ENCODE data around the gene BRS3.

The BRS3 gene

DNA sequence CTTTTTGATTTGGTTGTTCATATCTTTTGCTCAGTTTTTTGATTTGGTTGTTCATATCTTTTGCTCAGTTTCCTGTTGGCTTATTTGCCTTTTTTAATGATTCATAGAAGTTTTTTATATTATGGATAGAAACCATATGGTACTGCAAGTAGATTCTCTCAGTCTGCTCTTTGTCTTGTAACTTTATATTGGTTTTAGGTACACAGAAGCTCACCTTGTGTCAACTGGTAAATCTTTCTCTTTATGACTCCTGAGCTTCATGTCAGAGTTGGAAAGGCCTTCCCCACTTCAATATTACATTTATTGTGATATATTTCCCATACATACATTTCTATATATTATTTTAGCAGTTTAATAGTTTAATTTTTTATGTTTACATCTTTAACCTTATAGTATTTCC lies 36.0 kb downstream of the BRS3 start:
- Histone ChIP-seq H4K91ac (ENCODE audit: low read depth, low read length, poor library complexity) (no peak overlapping the region), H3K9me3 (replicated peaks in 1 of 2; ENCODE audit: control insufficient read depth in 2 of 2, insufficient read depth in 1 of 2, low read depth in 1 of 2, low read length in 2 of 2) (no peaks in the 10 kb centered on the region), H3K4ac (ENCODE audit: low read length) (no peak overlapping the region), H4K8ac (ENCODE audit: low read depth, low read length) (no peak overlapping the region), H3K79me1 (ENCODE audit: low read depth, low read length) (no peaks in the 10 kb centered on the region), H3K4me3 (ENCODE audit: low read length in 2 of 2) (no peak overlapping the region), H3K27ac (replicated peaks; ENCODE audit: low read length) (no peak overlapping the region), H3K18ac (ENCODE audit: low read length) (no peak overlapping the region), H3K27me3 (ENCODE audit: control insufficient read depth in 3 of 3, insufficient read depth in 3 of 3, low read depth in 1 of 3, low read length in 3 of 3) (peaks cover 0 to 33% (median 0%) of the 10 kb centered on the region in 3 experiments), H3K14ac (ENCODE audit: low read length) (no peak overlapping the region), H3K9ac (ENCODE audit: low read depth, low read length, poor library complexity) (no peak overlapping the region), H2AK5ac (ENCODE audit: low read depth, low read length) (no peak overlapping the region), H2BK15ac (ENCODE audit: low read length) (no peak overlapping the region), H3K36me3 (replicated peaks in 1 of 2; ENCODE audit: control insufficient read depth in 2 of 2, insufficient read depth in 2 of 2, low read length in 2 of 2) (no peaks in the 10 kb centered on the region), H2BK120ac (ENCODE audit: low read depth, low read length) (no peak overlapping the region), H2AFZ (ENCODE audit: low read length) (no peak overlapping the region), H2BK12ac (ENCODE audit: low read length) (no peak overlapping the region), H3K4me2 (ENCODE audit: insufficient read depth, low read length, poor library complexity, severe bottlenecking) (no peak overlapping the region), H3K4me1 (ENCODE audit: control insufficient read depth in 2 of 2, insufficient read depth in 1 of 2, low read depth in 1 of 2, low read length in 2 of 2) (no peaks in the 10 kb centered on the region), H2BK5ac (ENCODE audit: low read length) (no peak overlapping the region), H3K23ac (ENCODE audit: low read depth, low read length, poor library complexity) (no peak overlapping the region)
- DNase-seq (ENCODE audit: low spot score) = no peak

DNA sequence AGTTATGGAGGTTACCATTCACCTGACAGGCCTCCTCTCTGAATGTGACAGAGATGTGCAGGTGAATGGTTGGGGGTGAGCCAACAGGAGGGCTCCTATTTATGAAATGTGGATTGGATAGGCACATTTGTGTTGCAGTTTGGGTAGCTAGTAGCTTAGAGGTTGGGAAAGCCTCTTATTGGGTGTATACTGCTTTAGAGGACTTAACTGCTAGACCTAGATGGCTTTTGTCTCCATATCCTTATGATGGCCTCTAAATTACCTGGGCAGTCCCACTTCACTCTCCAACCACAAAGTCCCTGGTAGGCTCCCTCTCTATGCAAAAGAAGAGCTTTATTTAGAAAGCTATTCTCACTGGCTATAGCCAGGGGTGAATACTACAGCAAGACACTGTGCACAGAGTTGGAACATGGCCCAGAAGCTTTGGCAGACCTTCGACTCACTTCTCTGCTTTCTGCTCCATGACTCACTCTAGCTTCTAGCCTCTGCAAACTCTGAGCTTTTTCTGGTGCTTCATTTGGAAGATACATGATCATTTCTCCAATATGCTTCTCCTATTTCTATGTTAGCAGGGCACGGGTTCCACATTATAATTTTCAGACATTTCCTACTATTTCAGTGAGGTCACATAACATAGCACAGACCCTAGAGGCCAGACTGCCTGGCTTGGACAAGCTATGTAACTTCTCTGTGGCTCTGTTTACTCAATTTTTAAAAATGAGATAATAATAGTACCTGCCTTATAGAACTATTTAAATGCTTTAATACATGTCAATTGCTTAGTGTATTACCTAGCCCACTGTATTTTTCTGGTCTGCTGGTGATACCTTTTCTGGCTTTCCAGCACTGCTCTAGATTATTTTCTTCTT lies 38.2 kb downstream of the BRS3 start:
- Histone ChIP-seq H4K8ac (ENCODE audit: low read depth, low read length) (no peak overlapping the region), H3K27ac (replicated peaks; ENCODE audit: low read length) (no peak overlapping the region), H4K91ac (ENCODE audit: low read depth, low read length, poor library complexity) (no peak overlapping the region), H3K4me1 (ENCODE audit: control insufficient read depth in 2 of 2, insufficient read depth in 1 of 2, low read depth in 1 of 2, low read length in 2 of 2) (no peaks in the 10 kb centered on the region), H2AK5ac (ENCODE audit: low read depth, low read length) (no peak overlapping the region), H3K4me2 (ENCODE audit: insufficient read depth, low read length, poor library complexity, severe bottlenecking) (no peak overlapping the region), H3K79me1 (ENCODE audit: low read depth, low read length) (no peaks in the 10 kb centered on the region), H2BK12ac (ENCODE audit: low read length) (no peak overlapping the region), H2BK15ac (ENCODE audit: low read length) (no peak overlapping the region), H2BK5ac (ENCODE audit: low read length) (no peak overlapping the region), H3K27me3 (ENCODE audit: control insufficient read depth in 3 of 3, insufficient read depth in 3 of 3, low read depth in 1 of 3, low read length in 3 of 3) (peaks cover 0 to 27% (median 0%) of the 10 kb centered on the region in 3 experiments), H3K14ac (ENCODE audit: low read length) (no peak overlapping the region), H3K4me3 (ENCODE audit: low read length in 2 of 2) (no peak overlapping the region), H3K36me3 (replicated peaks in 1 of 2; ENCODE audit: control insufficient read depth in 2 of 2, insufficient read depth in 2 of 2, low read length in 2 of 2) (no peaks in the 10 kb centered on the region), H3K18ac (ENCODE audit: low read length) (no peak overlapping the region), H3K4ac (ENCODE audit: low read length) (no peak overlapping the region), H2BK120ac (ENCODE audit: low read depth, low read length) (no peak overlapping the region), H3K23ac (ENCODE audit: low read depth, low read length, poor library complexity) (no peak overlapping the region), H3K9me3 (replicated peaks in 1 of 2; ENCODE audit: control insufficient read depth in 2 of 2, insufficient read depth in 1 of 2, low read depth in 1 of 2, low read length in 2 of 2) (no peaks in the 10 kb centered on the region), H3K9ac (ENCODE audit: low read depth, low read length, poor library complexity) (no peak overlapping the region), H2AFZ (ENCODE audit: low read length) (no peak overlapping the region)
- no CpG with 5 or more reads among the region's 2 CpGs for WGBS, 2 donors (ENCODE audit: extremely low coverage in 2 of 2, insufficient read length in 2 of 2, insufficient replicate concordance in 1 of 2)
- DNase-seq (ENCODE audit: low spot score) = no peak

DNA sequence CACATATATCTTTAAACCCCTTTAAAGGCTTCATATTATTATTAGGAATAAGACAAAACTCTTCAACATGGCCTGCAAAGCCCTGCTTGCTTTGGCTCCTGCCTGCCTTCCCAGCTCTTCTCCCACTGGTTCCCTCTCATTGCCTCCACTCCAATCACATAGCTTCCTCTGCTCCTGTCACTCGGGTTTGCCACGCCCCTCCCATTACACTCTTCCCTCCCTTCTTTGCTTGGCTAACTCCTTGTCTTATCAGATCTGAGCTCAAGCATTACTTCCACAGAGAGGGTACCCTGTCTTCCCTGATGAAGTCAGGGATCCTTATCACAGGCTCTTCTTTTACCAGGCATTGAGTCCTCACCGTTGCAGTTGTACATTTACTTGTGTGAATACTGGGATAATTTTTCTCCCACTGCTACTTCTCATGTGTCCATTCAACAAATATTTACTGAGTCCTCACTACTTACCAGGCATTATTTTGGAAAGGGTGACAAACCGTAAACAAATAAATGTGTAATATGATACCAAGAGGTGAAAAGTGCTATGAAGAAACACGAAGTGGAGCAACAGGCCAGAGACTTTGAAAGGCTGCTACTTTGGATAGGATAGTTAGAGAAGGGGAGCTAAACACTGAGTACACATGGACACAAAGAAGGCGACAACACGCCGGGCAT lies 41.0 kb downstream of the BRS3 start:
- H4K8ac ChIP-seq (ENCODE audit: low read depth, low read length) = no peak overlapping the region
- H3K4ac ChIP-seq (ENCODE audit: low read length) = no peak overlapping the region
- H3K14ac ChIP-seq (ENCODE audit: low read length) = no peak overlapping the region
- no peak overlapping the region for H4K91ac ChIP-seq (ENCODE audit: low read depth, low read length, poor library complexity)
- no peak overlapping the region for H3K4me2 ChIP-seq (ENCODE audit: insufficient read depth, low read length, poor library complexity, severe bottlenecking)
- H3K36me3 ChIP-seq (replicated peaks in 1 of 2; ENCODE audit: control insufficient read depth in 2 of 2, insufficient read depth in 2 of 2, low read length in 2 of 2) = no peaks in the 10 kb centered on the region
- no peak overlapping the region for H3K4me3 ChIP-seq (ENCODE audit: low read length in 2 of 2)
- no peak overlapping the region for H3K9ac ChIP-seq (ENCODE audit: low read depth, low read length, poor library complexity)
- peaks cover 0 to 27% (median 0%) of the 10 kb centered on the region in 3 experiments for H3K27me3 ChIP-seq (ENCODE audit: control insufficient read depth in 3 of 3, insufficient read depth in 3 of 3, low read depth in 1 of 3, low read length in 3 of 3)
- no peak overlapping the region for H2BK15ac ChIP-seq (ENCODE audit: low read length)
- H3K9me3 ChIP-seq (replicated peaks in 1 of 2; ENCODE audit: control insufficient read depth in 2 of 2, insufficient read depth in 1 of 2, low read depth in 1 of 2, low read length in 2 of 2) = no peaks in the 10 kb centered on the region
- H2BK12ac ChIP-seq (ENCODE audit: low read length) = no peak overlapping the region
- no peak overlapping the region for H3K27ac ChIP-seq (replicated peaks; ENCODE audit: low read length)
- no peak overlapping the region for H2BK120ac ChIP-seq (ENCODE audit: low read depth, low read length)
- no peak for DNase-seq (ENCODE audit: low spot score)
- H2AFZ ChIP-seq (ENCODE audit: low read length) = peak overlapping the region; percentile 24
- no peak overlapping the region for H2BK5ac ChIP-seq (ENCODE audit: low read length)
- no peaks in the 10 kb centered on the region for H3K4me1 ChIP-seq (ENCODE audit: control insufficient read depth in 2 of 2, insufficient read depth in 1 of 2, low read depth in 1 of 2, low read length in 2 of 2)
- no CpG with 5 or more reads among the region's 8 CpGs for WGBS, 2 donors (ENCODE audit: extremely low coverage in 2 of 2, insufficient read length in 2 of 2, insufficient replicate concordance in 1 of 2)
- H3K23ac ChIP-seq (ENCODE audit: low read depth, low read length, poor library complexity) = no peak overlapping the region
- H2AK5ac ChIP-seq (ENCODE audit: low read depth, low read length) = no peak overlapping the region
- no peak overlapping the region for H3K18ac ChIP-seq (ENCODE audit: low read length)
- no peaks in the 10 kb centered on the region for H3K79me1 ChIP-seq (ENCODE audit: low read depth, low read length)

GRCh38 chrX:136529795-136530194 lies 42.0 kb downstream of the BRS3 start:
- Histone ChIP-seq H3K79me1 (ENCODE audit: low read depth, low read length) (no peaks in the 10 kb centered on the region), H4K91ac (ENCODE audit: low read depth, low read length, poor library complexity) (no peak overlapping the region), H2BK120ac (ENCODE audit: low read depth, low read length) (no peak overlapping the region), H3K4ac (ENCODE audit: low read length) (no peak overlapping the region), H2BK15ac (ENCODE audit: low read length) (no peak overlapping the region), H3K36me3 (replicated peaks in 1 of 2; ENCODE audit: control insufficient read depth in 2 of 2, insufficient read depth in 2 of 2, low read length in 2 of 2) (no peaks in the 10 kb centered on the region), H4K8ac (ENCODE audit: low read depth, low read length) (no peak overlapping the region), H3K27me3 (ENCODE audit: control insufficient read depth in 3 of 3, insufficient read depth in 3 of 3, low read depth in 1 of 3, low read length in 3 of 3) (peaks cover 0 to 33% (median 0%) of the 10 kb centered on the region in 3 experiments), H3K4me3 (ENCODE audit: low read length in 2 of 2) (no peak overlapping the region), H3K4me2 (ENCODE audit: insufficient read depth, low read length, poor library complexity, severe bottlenecking) (no peak overlapping the region), H3K4me1 (ENCODE audit: control insufficient read depth in 2 of 2, insufficient read depth in 1 of 2, low read depth in 1 of 2, low read length in 2 of 2) (no peaks in the 10 kb centered on the region), H3K23ac (ENCODE audit: low read depth, low read length, poor library complexity) (no peak overlapping the region), H3K9me3 (replicated peaks in 1 of 2; ENCODE audit: control insufficient read depth in 2 of 2, insufficient read depth in 1 of 2, low read depth in 1 of 2, low read length in 2 of 2) (no peaks in the 10 kb centered on the region), H2BK5ac (ENCODE audit: low read length) (no peak overlapping the region), H2AK5ac (ENCODE audit: low read depth, low read length) (no peak overlapping the region), H3K14ac (ENCODE audit: low read length) (no peak overlapping the region), H3K9ac (ENCODE audit: low read depth, low read length, poor library complexity) (no peak overlapping the region), H3K18ac (ENCODE audit: low read length) (no peak overlapping the region), H2AFZ (ENCODE audit: low read length) (peak overlapping the region; percentile 19), H2BK12ac (ENCODE audit: low read length) (no peak overlapping the region), H3K27ac (replicated peaks; ENCODE audit: low read length) (no peak overlapping the region)
- no peak for DNase-seq (ENCODE audit: low spot score)
- WGBS, 2 donors (ENCODE audit: extremely low coverage in 2 of 2, insufficient read length in 2 of 2, insufficient replicate concordance in 1 of 2) = no CpG with 5 or more reads among the region's 2 CpGs
